ENCODE results near the gene FSTL4.

FSTL4 gene

DNA sequence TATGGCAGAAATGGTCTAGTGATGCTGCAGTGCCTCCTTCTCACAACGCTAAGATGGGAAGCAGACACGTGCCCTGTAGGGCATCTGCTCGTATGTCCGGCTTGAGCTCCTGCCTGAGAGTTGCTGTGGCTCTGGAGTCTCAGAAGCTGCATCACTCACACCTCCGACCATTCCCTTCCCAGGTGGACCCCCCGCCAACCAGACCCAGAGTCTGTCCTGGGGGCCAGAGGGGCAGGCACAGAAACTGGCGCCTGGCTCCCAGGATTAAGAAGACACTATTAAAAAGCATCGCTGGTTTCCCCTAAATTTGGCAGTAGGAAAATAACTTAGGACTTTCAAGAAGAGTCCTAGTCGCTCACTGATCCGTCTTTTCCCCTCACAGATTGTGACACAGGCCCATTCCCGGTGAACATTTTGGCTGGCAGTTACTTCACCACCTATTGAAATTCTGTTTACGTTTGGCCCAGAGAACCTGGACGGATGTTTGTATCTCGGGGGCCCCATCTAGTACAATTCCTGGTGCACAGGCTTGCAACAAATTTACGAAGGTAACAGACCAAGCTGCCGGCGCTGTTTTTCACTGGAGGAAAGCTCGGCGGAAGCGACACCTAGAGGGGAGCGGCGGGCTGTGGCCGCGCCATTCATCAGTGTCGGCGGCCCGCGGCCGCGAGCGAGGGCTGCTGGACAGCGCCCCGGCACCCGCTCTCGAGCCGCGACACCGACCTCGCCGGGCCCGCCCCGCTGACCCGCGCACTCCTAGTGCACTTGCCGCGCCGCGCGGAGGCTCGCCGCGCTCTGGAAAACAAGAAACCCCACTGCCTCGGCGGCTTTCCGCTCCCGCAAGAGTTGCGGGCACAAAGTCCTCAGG is 1.6 kb downstream of the FSTL4 start:
- DNase-seq (ENCODE audit: low read depth): no peak

DNA sequence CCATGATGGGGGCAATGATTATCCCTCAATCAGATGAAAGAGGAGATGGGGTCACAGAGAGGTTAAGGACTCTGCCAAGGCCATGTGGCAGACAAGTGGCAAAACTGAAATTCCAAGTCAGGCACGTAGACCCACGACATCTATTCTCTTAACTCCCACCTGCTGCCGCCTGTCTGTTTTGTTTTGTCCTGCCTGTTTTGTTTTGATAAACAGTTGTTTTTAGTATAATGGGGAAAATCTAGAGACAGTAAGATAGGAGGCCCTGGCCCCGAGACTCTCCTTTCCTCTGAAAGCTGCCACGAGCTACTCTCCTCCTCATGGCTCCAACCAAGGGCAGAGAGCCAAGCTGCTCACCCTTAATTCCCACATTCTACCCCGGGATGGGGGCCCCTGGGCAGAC is 4.9 kb downstream of the FSTL4 start:
- no peak for DNase-seq (ENCODE audit: low read depth)

DNA sequence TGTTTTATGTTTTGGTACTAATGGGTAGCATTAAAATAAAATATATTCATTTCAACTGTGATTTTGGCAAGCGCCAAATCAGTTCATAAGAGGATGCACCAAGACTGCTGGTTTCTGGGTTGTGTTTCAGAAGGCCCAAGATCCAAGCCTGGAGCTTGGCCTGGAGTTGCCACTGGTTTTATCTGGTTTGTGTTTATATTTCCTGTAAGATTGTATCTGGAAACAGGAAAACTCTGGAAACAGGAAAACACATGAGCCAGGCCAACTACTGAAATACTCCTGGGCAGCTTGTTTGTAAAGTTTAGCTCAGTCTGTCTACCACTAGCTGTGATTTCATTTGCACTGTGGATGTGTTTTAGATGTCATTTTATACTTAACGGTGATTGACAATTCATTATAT is 5.5 kb downstream of the FSTL4 start:
- DNase-seq (ENCODE audit: low read depth): no peak

DNA sequence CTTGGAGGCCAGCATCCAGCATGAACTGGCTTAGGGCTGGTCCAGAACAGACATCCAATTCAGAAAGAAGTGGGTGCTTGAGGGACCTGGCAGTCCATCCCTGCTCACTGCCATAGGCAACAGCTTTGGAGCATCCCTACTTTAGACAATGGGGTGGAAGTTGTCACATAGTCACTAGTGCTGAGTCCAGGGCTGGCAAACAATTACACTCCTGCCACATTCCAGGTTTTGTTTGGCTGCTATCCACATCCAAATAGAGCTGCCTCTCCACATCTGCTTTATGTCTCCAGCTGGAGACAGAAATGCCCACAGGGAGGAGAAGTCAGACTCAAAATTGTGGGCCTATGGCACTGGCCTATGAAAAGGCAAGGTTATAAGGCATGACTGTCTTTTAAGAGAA is 7.0 kb downstream of the FSTL4 start:
- no peak for DNase-seq (ENCODE audit: low read depth)

DNA sequence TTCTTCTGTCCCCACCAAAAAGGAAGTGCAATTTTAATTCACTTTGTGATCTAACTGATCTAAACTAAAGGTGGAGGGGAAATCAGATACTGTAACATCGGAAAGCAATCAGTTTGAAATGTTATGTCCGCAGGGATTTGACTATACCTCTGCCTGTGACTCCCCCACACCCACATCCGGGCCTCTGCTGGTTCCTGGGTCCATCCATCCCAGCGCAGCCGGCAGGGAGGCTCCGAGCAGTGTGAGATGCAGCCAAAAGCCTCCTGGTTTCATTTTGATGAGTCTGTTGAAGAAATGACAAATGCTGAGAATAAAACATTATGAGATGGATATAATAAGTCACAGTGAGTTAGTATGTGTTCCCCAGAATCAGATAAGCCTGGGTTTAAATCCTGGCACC is 8.6 kb downstream of the FSTL4 start:
- DNase-seq (ENCODE audit: low read depth): no peak

DNA sequence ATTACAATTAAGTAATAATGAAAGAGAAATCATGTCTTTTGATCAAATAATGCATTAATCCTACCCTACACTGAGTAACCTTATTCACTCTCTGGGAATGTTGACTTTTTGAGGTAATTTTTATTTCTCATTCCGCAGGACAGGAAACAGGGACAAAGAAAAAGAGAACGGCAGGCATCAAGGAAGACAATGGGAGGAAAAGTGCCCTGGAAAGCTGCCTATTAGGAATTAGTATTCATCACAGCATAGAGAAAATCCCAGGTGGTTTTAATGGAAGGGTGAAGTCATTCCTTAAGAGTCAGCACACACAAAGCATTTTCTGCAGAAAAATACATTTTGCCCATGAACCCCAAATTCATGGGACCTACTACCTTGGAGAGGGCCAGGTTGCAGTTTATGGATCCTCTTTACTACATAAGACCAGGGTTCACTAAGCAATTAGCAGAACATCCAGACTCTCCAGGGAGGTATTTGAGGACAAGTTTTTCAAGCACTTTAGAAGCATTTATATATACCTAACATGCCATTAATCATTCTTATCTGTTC is 9.4 kb downstream of the FSTL4 start:
- DNase-seq (ENCODE audit: low read depth): no peak

DNA sequence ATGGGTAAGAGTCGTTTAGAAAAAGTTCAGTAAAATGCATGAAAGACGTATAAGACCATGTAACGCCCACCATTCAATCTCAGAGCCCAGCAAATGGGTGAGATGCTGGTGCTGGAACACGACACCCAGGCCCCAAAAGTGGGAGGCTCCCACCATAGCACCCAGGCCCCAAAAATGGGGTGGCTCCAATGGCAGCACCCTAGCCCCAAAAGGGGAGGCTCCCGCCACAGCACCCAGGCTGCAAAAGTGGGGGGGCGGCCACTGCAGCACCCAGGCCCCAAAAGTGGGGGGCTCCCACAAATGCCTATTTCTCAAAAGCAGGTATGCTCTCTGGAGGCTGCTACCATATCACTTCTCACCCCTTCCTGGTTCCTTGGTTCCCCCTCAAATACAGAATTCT is 12.7 kb downstream of the FSTL4 start:
- DNase-seq (ENCODE audit: low read depth): no peak

DNA sequence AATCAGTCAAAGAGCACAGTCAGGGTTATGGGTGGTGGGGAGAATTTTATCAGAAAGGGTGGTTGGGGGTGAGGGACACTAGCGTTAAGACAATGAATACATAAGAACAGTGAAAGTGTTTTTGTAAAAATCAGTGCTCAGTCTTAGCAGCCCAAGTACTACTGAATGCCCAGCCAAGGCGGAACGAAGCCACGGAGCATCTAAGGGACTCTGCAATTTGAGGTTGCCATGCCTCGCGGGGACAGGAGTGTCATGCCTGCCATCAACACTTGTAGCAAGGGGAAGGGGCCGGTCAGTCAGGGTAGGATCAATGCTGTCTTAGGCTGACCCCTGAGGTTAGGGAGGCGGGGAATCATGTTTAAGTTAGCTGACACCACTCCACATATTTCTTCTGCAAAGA is 13.3 kb downstream of the FSTL4 start:
- DNase-seq (ENCODE audit: low read depth): no peak

DNA sequence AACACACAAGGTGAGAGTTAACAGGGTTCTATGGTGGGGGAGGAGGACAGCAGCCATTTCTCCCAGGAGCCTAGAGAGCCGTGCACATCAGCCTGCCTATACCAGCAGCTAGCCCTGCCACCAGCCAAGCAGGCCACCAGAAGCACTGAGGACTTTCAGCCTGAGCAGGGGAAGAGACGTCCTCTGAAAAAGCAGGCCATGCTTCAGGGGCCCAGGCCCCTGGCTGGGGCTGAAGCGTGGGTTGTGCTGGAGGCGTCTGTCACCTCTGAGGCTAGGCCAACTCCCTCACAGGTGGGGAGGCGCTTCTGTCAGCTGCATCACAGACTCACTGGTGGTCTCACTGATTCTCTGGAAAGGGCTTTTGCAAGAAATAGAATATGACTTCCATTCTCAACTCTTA is 16.3 kb downstream of the FSTL4 start:
- DNase-seq (ENCODE audit: low read depth): no peak

DNA sequence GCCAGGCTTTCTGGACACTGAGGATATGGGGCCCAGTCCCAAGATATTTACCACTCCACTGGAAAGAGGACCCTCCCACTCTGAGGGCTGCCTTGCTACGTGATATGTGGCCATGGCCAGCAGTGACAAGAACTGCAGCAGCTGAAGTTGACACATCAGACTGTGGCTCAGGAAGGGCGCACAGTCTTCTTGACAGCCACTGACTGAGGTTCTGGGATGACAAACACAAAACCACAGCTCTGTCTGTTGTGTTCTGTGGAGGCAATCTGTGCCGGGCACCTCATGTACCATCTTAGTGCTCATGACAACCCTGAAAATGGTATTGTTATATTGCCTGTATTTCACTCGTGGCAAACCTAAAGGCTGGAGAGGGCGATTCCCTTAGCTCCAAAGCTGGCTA is 16.9 kb downstream of the FSTL4 start:
- DNase-seq (ENCODE audit: low read depth): no peak

DNA sequence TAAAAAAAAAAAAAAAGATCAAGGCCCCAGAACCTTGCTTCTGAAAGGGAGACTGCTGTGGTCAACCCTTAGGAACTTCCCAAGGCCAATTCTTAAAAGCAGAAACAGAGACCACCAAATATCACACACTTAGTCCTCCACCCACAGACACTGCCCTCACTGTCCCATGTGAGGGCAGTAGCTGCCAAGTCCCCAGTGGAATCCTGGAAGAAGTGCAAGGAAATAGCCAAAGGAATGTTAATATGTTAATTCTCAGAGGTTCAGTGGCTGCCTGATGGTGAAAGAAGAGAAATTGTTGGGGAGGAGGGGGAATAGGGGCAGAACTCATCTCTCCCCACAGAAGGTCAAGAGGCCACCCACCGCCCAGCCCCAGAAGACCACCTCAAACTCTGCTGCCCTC is 23.1 kb downstream of the FSTL4 start:
- DNase-seq (ENCODE audit: low read depth): no peak

DNA sequence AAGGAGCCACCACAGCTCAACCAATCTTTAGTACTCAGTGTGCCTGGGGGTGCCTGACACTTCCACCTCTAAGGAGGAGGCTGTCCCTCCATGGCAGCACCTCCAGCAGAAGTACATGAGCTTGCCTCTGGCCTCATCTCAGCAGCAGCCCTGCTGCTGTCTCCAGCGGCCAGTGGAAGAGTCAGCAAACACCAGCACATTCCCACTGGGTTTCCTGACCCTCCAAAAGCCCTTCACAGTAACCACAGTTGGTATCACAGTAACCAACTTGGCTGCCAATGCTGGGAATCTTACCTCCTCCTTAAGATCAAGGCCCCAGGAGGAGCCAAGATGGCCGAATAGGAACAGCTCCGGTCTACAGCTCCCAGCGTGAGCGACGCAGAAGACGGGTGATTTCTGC is 29.4 kb downstream of the FSTL4 start:
- DNase-seq (ENCODE audit: low read depth): no peak

DNA sequence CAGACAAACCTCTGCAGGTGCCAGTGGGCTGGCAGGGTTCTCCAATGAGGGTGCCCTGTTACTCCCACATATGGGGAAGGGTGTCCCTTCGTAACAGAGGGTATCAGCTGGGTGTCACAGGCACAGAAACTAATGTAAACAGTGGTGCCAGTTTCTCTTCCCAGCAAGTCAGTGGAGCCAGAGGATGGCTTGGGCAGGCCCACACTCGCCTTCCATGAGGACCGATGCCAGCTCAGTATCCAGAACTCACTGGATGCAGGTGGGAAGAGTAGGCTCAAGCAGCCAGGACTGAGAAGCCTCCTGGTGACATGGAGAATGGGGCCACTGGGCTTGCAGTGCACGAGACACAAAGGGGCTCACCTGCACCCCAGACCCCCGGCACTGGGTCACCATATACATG is 30.4 kb downstream of the FSTL4 start:
- DNase-seq (ENCODE audit: low read depth): no peak

DNA sequence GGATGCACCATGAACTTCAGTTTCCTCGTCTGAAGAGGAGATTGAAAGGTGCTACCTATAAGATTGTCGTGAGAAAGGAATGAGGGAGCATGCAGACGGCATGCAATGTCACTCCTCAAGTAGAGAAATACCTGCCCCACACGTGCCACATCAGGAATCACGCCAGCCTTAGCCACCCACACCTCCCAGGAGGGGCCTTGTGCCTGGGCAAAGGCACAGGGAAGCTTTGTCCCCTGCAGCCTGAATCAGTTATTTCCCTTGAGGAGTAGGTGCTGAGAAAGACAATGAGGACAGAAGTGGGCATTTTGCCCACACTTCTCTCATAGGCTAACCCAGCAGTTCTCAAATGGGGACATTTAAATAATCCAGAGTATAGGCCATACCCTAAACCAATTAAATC is 31.0 kb downstream of the FSTL4 start:
- no peak for DNase-seq (ENCODE audit: low read depth)

DNA sequence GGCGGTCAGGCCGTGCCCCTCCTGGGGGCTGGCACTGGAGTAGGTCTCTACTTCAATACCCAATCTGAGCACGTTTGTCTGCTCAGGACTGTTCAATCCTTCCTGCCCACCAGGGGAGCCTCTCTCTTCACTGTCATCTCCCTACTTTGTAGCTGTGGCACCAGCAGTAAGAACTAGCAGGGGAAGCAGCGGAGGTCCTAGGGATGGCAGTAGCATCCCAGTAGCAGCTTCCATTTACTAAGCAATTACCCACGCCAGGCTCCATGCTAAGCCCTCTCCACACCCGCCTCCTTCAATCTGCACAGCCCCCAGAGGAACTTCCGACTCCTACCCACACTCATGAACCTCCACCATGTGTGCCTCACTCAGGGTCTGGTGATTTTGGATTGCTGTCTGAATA is 31.7 kb downstream of the FSTL4 start:
- DNase-seq (ENCODE audit: low read depth): no peak

DNA sequence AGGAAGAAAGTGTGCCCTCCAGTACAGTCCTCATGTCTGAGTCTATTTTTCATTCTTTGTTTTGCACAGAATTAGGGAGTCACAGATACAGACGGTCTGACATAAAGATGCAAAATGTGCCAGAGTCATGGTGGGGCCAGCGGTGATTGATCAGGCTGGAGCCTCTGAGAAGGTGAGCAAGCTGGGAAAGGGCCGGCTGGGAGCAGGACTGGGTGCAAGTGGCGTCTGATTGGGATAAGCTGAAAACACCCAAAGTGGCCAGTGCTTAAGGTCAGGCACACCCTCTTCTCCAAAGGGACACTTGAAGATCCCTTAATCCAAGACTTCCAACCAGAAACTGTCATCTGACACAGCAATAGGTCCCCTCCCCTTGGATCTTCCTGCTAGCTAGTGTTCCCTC is 32.6 kb downstream of the FSTL4 start:
- DNase-seq (ENCODE audit: low read depth): no peak

DNA sequence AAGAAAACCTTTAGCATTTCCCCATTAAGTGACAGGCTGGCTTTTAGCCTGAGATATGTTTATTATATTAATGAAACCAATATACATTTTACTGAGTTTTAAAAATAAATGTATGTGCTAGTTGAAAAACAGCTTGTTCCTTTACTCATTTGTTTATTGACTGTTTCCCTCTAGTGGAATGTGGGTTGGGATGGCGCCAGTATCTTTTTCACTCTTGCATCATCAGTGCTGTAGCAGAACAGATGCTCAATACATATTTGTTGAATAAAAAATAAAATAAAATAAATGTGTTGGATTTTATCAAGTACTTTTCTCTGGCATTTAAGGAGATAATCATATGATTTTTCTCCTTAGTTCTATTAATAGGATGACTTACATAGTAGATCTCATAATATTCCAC is 43.0 kb downstream of the FSTL4 start:
- DNase-seq (ENCODE audit: low read depth): no peak

DNA sequence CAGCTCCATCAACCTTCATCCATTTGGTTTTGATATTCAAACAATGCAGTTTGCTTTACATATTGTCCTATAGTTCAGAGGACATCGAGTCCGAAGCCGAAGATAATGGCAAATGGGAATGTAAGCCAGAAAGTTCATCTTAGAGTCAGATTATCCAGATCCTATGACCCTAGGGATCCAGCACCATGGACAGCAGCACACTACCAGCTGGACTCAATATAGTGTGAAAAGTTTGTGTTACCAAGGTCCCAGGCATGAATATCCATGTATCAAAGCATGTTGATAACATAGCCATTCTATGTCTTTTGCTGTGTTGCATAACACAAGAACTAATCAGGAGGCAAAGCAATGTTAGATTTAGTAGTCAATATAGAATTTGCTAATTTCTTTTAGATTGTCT is 46.3 kb downstream of the FSTL4 start:
- DNase-seq (ENCODE audit: low read depth): no peak

DNA sequence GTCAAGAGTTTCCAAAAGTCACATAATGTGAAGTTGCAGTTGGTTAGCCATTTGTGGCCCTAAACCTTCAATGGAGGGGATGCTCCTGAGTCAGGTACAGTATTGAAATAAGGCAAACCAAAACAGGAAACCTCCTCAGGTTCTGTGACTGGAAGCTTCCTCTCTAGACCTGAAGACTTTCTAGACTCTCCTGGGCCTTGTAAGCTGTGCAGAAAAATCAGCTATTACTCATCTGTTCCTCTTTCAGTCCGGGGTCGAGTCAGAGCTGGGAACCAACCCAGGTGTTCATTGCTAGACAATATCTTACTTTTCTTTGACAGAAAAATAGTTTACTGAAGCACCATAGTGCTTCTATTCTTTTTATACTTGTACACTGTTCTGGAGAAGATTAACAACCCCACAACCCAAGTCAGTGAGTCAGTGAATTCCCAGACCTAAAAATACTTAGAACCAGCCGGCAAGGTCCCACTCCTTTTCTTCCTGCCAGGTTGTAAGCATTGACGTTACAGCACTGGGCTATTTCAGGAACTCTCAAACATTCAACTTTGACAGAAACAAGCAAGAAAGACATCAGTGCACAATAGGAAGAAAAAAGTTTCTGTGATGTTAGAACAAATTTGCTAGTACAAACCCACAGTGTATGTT is 47.3 kb downstream of the FSTL4 start:
- no peak for DNase-seq (ENCODE audit: low read depth)

DNA sequence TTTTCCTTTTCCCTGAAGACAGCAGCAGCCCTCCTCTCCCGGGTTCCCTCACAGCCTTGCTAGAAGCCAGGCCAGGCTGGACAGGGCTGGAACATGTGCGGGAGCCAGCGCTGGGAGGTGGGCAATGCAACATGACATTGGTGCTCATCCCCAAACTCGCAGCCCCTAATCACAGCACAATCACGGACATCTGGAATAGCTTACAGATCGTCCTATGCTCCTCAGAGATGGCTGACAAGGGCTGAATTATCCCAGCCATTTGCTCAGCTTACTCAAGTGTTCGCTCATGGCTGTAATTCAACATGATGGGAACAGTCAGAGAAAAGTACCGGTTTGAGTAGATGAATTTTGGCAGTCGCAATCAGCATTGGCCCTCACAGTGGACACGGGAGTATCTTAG is 49.8 kb downstream of the FSTL4 start:
- no peak for DNase-seq (ENCODE audit: low read depth)

DNA sequence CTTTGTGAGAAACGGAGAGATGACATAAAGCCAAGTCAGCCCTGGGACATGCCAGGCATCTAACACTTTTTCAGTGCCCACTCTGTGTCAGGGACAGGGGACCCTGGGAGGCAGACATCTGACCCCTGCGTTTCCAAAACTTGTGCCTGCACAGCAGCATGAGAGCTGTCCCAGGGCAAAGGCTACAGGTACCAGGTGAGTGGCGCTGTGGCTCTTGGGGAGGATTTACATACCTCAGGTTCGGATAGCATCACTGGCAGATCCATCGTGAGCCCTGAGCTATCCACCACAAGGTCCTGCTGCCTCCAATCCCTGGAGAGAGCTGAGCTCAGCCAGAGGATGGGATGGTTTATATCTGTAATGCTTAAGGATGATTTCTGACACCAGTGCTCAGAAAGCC is 52.4 kb downstream of the FSTL4 start:
- no peak for DNase-seq (ENCODE audit: low read depth)

DNA sequence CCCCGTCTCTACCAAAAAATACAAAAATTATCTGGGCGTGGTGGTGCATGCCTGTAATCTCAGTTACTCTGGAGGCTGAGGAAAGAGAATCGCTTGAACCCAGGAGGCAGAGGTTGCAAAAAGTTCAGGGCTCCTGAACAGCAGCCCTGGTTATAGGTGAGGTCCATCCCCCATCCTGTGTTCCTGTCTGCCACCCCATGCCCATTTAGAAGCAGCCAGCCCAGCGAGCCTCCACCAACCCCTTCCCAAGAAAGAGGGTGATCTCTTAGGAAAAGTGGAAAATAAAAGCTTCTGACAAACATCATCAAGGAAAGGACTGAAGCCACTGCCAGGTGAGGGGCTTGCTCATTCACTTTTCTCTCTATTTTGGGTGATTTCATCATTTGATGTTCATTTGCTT is 55.8 kb downstream of the FSTL4 start:
- no peak for DNase-seq (ENCODE audit: low read depth)

DNA sequence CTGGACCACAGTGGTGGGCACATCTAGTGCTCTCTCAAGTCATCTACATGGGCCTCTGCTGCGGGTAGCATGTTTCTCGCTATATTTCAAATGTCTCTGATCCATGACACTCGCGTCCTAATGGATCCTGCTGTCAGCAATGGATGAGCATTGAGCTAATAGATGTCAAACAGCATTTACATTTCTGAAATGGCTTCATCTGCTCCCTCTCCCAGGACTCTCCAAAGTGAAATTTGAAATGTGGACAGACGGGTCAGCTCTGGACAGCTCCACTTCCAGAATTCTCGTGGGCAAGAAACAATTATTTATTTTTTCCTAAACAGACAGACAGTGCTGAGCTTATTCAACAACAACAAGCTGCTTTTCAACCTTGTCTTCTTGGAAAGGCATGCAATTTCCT is 58.1 kb downstream of the FSTL4 start:
- DNase-seq (ENCODE audit: low read depth): no peak
